Heart left ventricle (tissue), 16 donors: ENCODE measurements around the gene RAB8A. TPM values are rescaled to one million over a fixed set of nuclear protein-coding genes. Genes with fewer than 3 reads are reported as not detected.

Experiments
- ATAC-seq, 4 donors: fragments of 200-7000 bp; cut with Tn5 transposase; one replicate each; pipeline ENCODE4 v1.9.1; 2020 to 2022; ENCODE audit warnings: moderate library complexity in 4 of 4, mild to moderate bottlenecking in 3 of 4, moderate number of reproducible peaks in 1 of 4
- DNase-seq, 5 donors: peaks; one replicate each; pipeline ENCODE4 v3.0.0-alpha.2; 2020
- H3K27ac ChIP-seq, 12 donors: fragments of 200-600 bp; sonication (generic) in 4 of 12; one replicate each; pipeline versions ENCODE4 v1.5.0 to v1.8.0; 2016 to 2022; ENCODE audit warnings: mild to moderate bottlenecking in 2 of 12
- H3K27me3 ChIP-seq, 9 donors: fragments of 200-600 bp; sonication (generic) in 2 of 9; one replicate each; pipeline versions ENCODE4 v1.5.1 to v1.8.0; 2016 to 2022; ENCODE audit warnings: mild to moderate bottlenecking in 3 of 9
- H3K36me3 ChIP-seq, 9 donors: fragments of 200-600 bp; sonication (generic) in 2 of 9; one replicate each; pipeline versions ENCODE4 v1.5.0 to v1.8.0; 2018 to 2022; ENCODE audit warnings: mild to moderate bottlenecking in 2 of 9
- H3K4me1 ChIP-seq, 12 donors: fragments of 200-600 bp; sonication (generic) in 4 of 12; one replicate each; pipeline versions ENCODE4 v1.5.0 to v1.8.0; 2016 to 2022; ENCODE audit warnings: mild to moderate bottlenecking in 3 of 12
- H3K4me3 ChIP-seq, 12 donors: fragments of 200-600 bp; sonication (generic) in 4 of 12; one replicate each; pipeline versions ENCODE4 v1.5.0 to v1.8.0; 2017 to 2022; ENCODE audit warnings: mild to moderate bottlenecking in 9 of 12, moderate library complexity in 4 of 12
- H3K9me3 ChIP-seq, 12 donors: fragments of 200-600 bp; sonication (generic) in 4 of 12; one replicate each; pipeline versions ENCODE4 v1.5.0 to v1.8.0; 2016 to 2022; ENCODE audit warnings: mild to moderate bottlenecking in 1 of 12
- POLR2A ChIP-seq, 2 donors: fragments of 450-650 bp; IDR thresholded peaks; one replicate each; pipeline ENCODE4 v1.6.1; 2017; ENCODE audit warnings: antibody characterized with exemption in 2 of 2, mild to moderate bottlenecking in 2 of 2, moderate library complexity in 2 of 2
- WGBS, 4 donors: extraction: QIAGEN DNeasy Blood & Tissue Kit in 2 of 4; methylation state at CpG; one replicate each; pipeline versions ENCODE4 v1.1.5 to v1.1.7; 2013 to 2018; 5-methylcytosine and 5-hydroxymethylcytosine counted together
- intact Hi-C, 10 donors: fragments of 100-400 bp; cut with DNase I; formaldehyde crosslinking; loops; one replicate each; pipeline versions ENCODE4 v1.11.1 to v1.14.2; 2022
- polyA plus RNA-seq, 2 donors: library from polyadenylated mRNA; stranded (reverse); fragments of 200-250 nt; gene quantifications; one replicate each; pipeline ENCODE4 v1.2.3, GENCODE V29; 2013
- total RNA-seq, 9 donors: library from RNA; depleted of rRNA in 2 of 9; stranded (reverse); fragments of >200 nt in 2 of 9; fragmentation: NEBNext Ultra II Directional in 3 of 9; extraction: Animal tissue kit (Norgen Biotek cat#: 25700) in 3 of 9; gene quantifications; one replicate each; pipeline versions ENCODE4 v1.1.0 to v1.2.4, GENCODE V29; 2016 to 2023
- TF ChIP-seq, protein P1 (sequence below), 12 donors: fragments of 200-600 bp; sonication (generic) in 4 of 12; IDR thresholded peaks; one replicate each; pipeline versions ENCODE4 v1.5.0 to v1.8.0; 2018 to 2022; ENCODE audit warnings: antibody characterized with exemption in 12 of 12, mild to moderate bottlenecking in 5 of 12
- donor health status: ischemic (EF 13 %, LVEDD 7.1; RV severe dilation, severe dysfunction).
- donor health status: healthy with polysubstance abuse.
- donor health status: DM: no; HTN: yes; CAD: no.
- donor health status: DM: no; HTN: no; CAD: no.
- donor health status: ischemic (EF 25% LVEDD 6.9; RV normal size, moderate dysfunction).
- donor health status: ischemic (EF 25% LVEDD 5.7; RV mildly dilated, moderate dysfunction).
- donor health status: healthy.
- donor health status: DM: yes; HTN: yes; CAD: no.
- donor health status: ischemic (EF 35%, LVEDD 5.7; RV mildly dilated, moderate dysfunction).
- donor health status: nonischemic (EF 11% LVEDD 7.7; RV severe dilation, severe dysfunction).
- donor health status: DM: yes; HTN: yes; CAD: no.
- donor health status: PGD.
- donor health status: ischemic (EF 29% LVEDD 5.4; RV normal size, mild dysfunction).
- donor health status: nonischemic (EF 23%, LVEDD 6.1; RV moderate dilation, normal function).

RAB8A gene
- total and polyA plus RNA-seq, 11 donors = 7.8 to 53.7 (median 23.7) TPM

DNA sequence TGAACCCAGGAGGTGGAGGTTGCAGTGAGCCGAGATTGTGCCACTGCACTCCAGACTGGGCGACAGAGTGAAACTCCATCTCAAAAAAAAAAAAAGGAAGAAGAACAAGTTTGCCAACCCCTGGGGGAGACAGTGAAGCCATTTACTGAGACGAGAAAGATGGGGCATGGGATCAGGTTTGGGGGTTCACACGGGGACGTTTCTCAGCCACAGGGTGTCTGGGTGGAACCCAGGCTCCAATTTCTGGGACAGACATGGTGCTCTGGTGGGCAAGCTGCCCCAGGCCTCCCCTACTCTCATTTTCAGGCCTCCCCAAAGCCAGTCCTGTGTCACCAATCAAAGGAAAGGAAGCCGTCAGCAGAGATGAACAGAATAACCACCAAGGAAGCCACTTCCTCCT, 45.2 kb downstream of the RAB8A start:
- H3K36me3 ChIP-seq = no peaks in the 10 kb centered on the region
- no peak overlapping the region for H3K4me3 ChIP-seq
- no peak overlapping the region for H3K27ac ChIP-seq
- ATAC-seq = no peak
- H3K27me3 ChIP-seq = peaks cover 0 to 11% (median 0%) of the 10 kb centered on the region in 9 donors
- no peak for DNase-seq
- no peaks in the 10 kb centered on the region for H3K4me1 ChIP-seq
- no peaks in the 10 kb centered on the region for H3K9me3 ChIP-seq
- WGBS, 4 donors = 71 to 80% (median 75%) methylated on average over 6 of the region's 6 CpGs
- TF ChIP-seq POLR2A (IDR thresholded peaks at IDR 0.05) = no peak
- TF ChIP-seq, protein P1, sequence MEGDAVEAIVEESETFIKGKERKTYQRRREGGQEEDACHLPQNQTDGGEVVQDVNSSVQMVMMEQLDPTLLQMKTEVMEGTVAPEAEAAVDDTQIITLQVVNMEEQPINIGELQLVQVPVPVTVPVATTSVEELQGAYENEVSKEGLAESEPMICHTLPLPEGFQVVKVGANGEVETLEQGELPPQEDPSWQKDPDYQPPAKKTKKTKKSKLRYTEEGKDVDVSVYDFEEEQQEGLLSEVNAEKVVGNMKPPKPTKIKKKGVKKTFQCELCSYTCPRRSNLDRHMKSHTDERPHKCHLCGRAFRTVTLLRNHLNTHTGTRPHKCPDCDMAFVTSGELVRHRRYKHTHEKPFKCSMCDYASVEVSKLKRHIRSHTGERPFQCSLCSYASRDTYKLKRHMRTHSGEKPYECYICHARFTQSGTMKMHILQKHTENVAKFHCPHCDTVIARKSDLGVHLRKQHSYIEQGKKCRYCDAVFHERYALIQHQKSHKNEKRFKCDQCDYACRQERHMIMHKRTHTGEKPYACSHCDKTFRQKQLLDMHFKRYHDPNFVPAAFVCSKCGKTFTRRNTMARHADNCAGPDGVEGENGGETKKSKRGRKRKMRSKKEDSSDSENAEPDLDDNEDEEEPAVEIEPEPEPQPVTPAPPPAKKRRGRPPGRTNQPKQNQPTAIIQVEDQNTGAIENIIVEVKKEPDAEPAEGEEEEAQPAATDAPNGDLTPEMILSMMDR (IDR thresholded peaks at IDR 0.05) = no peak
- intact Hi-C loops = no loop called here

DNA sequence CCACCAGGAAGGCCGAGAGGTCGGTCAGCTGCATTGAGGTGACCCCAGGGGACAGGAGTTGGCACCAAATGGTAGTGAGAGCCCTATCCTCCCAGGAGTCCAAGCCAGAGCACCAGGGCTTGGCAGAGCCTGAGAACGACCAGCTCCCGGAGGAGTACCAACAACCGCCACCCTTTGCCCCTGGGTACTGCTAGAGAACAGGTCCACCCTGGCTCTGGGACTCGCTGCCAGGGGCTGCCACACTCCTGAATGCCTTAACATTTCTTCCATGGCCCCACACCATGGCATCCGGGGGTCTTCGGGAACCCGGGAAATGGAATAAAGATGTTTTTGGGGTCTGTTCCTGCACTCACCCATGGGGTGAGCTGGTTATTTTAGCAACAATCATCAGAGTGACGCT, 45.9 kb downstream of the RAB8A start:
- Histone ChIP-seq H3K4me3 (no peak overlapping the region), H3K27me3 (peaks cover 0 to 11% (median 0%) of the 10 kb centered on the region in 9 donors), H3K36me3 (no peaks in the 10 kb centered on the region), H3K27ac (no peak overlapping the region), H3K4me1 (no peaks in the 10 kb centered on the region), H3K9me3 (no peaks in the 10 kb centered on the region)
- intact Hi-C loops = no loop called here
- DNase-seq = no peak
- TF ChIP-seq POLR2A (IDR thresholded peaks at IDR 0.05) = no peak
- TF ChIP-seq, protein P1 (IDR thresholded peaks at IDR 0.05) = no peak
- ATAC-seq = no peak
- WGBS, 4 donors = 77 to 93% (median 83%) methylated on average over 8 to 10 of the region's 10 CpGs

DNA sequence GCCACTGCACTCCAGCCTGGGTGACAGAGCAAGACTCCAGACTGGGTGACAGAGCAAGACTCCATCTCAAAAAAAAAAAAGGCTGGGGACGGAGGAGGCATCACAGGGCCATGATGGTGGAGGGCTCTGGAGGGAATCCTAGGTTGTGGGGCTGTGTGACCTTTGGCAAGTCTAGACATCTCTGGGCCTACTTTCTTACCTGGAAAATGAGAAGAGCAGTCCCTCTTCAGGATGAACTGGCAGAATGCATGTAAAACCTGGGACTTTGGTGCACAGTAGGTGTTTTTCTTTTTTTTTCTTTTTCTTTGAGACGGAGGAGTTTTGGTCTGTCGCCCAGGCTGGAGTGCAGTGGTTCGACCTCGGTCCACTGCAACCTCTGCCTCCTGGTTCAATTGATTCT, 48.0 kb downstream of the RAB8A start:
- DNase-seq (no peak), ATAC-seq (no peak)
- 81 to 92% (median 89%) methylated on average over 5 of the region's 5 CpGs for WGBS, 4 donors
- no peaks in the 10 kb centered on the region for H3K9me3 ChIP-seq
- TF ChIP-seq, protein P1 (IDR thresholded peaks at IDR 0.05) = no peak
- no peak overlapping the region for H3K27ac ChIP-seq
- H3K36me3 ChIP-seq = no peaks in the 10 kb centered on the region
- H3K27me3 ChIP-seq = peaks cover 0 to 9% (median 0%) of the 10 kb centered on the region in 9 donors
- no peak overlapping the region for H3K4me3 ChIP-seq
- intact Hi-C loops = no loop called here
- no peaks in the 10 kb centered on the region for H3K4me1 ChIP-seq

DNA sequence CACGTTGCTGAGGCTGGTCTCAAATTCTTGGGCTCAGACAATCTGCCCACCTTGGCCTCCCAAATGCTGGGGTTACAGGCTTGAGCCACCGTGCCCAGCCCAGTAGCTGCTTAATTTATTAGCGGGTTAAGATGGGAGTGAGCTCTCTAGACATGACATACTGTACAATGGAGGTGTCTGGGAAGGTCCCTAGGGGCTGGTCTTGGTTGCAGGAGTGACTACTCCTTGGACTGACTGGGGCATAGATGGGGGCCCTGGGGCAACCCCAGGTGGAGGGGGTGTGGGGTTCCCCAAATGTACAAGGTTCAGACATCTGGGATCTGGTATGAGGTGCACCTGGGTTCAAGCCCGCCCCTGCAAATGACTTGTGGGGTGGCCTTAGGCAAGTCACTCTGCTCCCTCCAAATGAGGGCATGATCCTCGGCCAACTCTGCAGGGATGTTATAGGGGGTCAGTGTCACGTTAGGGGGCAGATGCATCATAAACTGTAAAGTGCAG, 48.8 kb downstream of the RAB8A start:
- Histone ChIP-seq H3K27ac (no peak overlapping the region), H3K9me3 (no peaks in the 10 kb centered on the region), H3K4me3 (no peak overlapping the region), H3K4me1 (no peaks in the 10 kb centered on the region), H3K27me3 (peaks cover 0 to under 1% (median 0%) of the 10 kb centered on the region in 9 donors), H3K36me3 (no peaks in the 10 kb centered on the region)
- TF ChIP-seq, protein P1 (IDR thresholded peaks at IDR 0.05) = no peak
- no peak for TF ChIP-seq POLR2A (IDR thresholded peaks at IDR 0.05)
- ATAC-seq = no peak
- WGBS, 4 donors = 68 to 77% (median 72%) methylated on average over 6 of the region's 6 CpGs
- no peak for DNase-seq
- intact Hi-C loops = no loop called here
